Measurements from ENCODE around the gene METTL26. TPM values are rescaled to one million over a fixed set of nuclear protein-coding genes. Genes with fewer than 3 reads are reported as not detected.

The METTL26 gene
- polyA plus RNA-seq, 1 experiment: 105 TPM

DNA sequence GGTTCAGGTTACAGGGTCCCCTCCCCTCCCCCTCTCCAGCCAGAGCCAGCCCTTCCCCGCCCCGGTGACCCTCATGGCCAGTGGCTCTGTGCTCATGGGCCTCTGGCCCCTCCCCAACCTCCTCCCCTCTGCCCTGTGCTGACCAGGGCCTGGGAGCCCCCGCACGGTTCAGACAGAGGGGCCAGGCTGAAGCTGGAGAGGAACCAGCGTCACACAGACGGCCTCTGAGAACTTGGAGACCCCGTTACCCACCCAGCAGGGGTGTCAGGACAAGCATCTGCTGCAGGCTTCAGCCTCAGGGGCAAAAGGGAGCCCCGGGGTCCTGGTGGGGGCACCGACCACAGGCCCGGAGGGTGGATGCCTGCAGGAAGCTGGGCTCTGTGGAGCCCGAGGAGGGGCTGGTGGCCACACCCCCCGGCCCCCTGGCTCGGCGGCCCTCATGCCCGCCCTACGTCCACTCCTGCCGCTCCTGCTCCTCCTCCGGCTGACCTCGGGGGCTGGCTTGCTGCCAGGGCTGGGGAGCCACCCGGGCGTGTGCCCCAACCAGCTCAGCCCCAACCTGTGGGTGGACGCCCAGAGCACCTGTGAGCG lies 5.2 kb downstream of the METTL26 start, which contains the start of gene WFIKKN1:
Gene WFIKKN1, plus strand, starts transcription at position 171 of the 591 bp plus-strand sequence. Its CDS starts 269 bp downstream, at position 440.
- ChIA-PET CTCF (no interaction called here), POLR2A (no interaction called here)
- DNase-seq (ENCODE audit: low read depth): no peak
- Histone ChIP-seq H3K36me3 (ENCODE audit: control insufficient read depth, insufficient read depth, low read length) (peaks cover 17% of the 10 kb centered on the region), H3K27me3 (ENCODE audit: control insufficient read depth, insufficient read depth, low read length) (no peaks in the 10 kb centered on the region), H3K4me3 (ENCODE audit: low read depth, low read length) (no peak within 1 kb of the TSS)
- TF ChIP-seq, protein P1, sequence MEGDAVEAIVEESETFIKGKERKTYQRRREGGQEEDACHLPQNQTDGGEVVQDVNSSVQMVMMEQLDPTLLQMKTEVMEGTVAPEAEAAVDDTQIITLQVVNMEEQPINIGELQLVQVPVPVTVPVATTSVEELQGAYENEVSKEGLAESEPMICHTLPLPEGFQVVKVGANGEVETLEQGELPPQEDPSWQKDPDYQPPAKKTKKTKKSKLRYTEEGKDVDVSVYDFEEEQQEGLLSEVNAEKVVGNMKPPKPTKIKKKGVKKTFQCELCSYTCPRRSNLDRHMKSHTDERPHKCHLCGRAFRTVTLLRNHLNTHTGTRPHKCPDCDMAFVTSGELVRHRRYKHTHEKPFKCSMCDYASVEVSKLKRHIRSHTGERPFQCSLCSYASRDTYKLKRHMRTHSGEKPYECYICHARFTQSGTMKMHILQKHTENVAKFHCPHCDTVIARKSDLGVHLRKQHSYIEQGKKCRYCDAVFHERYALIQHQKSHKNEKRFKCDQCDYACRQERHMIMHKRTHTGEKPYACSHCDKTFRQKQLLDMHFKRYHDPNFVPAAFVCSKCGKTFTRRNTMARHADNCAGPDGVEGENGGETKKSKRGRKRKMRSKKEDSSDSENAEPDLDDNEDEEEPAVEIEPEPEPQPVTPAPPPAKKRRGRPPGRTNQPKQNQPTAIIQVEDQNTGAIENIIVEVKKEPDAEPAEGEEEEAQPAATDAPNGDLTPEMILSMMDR (IDR thresholded peaks at IDR 0.05; ENCODE audit: insufficient read depth, low read depth, low read length): no peak

DNA sequence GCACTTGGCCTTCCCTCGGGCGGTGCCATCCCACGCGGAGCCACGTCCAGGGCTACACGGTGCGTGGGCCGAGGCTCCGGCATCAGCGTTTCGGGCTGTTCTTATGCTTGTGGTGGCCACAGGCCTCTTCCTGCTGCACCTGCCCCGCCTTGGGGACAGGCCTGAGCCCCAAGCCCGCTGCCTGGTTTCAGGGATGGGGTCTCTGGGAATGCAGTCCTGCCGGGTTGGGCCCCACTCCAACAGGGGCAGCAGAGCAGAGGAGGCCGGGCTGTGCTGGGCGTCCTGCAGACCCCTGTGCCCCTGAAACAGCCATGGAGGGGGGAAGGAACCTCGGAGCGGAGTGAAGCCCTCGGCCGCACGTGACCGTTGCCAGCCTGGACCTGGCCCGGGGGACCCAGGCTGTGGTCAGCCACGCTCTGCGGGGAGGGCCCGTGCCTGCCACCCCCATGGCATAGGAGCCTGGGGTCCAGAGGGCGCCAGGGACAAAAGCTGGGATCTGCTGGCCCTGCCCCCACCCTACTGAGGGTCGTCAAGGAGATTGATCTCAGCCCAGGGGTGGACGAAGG lies 5.8 kb downstream of the METTL26 start:
- Histone ChIP-seq H3K36me3 (ENCODE audit: control insufficient read depth, insufficient read depth, low read length) (peaks cover 17% of the 10 kb centered on the region), H3K27me3 (ENCODE audit: control insufficient read depth, insufficient read depth, low read length) (no peaks in the 10 kb centered on the region), H3K4me3 (ENCODE audit: low read depth, low read length) (no peak overlapping the region)
- CTCF ChIA-PET: no interaction called here
- no peak for DNase-seq (ENCODE audit: low read depth)
- POLR2A ChIA-PET: no interaction called here
- TF ChIP-seq, protein P1 (IDR thresholded peaks at IDR 0.05; ENCODE audit: insufficient read depth, low read depth, low read length): no peak

DNA sequence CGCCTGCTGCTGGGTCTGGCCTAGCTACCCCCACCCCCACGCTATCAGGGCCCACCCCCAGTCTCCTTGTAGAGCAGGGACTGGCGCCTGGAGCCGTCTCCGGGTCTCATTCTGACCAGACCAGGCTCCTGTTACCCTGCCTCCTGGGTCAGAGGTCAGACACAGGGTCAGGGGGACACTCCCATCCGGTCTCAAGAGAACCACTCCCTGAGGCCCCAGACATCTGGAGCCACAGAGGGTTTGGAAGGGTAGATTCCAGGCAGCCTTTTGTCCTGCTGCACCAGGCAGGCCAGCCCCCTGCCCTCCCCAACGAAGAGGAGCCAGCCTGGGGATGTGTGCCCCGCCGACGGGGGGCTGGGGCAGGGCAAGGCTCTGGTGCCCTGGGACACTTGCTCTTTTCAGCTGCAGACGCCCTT lies 6.3 kb downstream of the METTL26 start:
- H3K27me3 ChIP-seq (ENCODE audit: control insufficient read depth, insufficient read depth, low read length): no peaks in the 10 kb centered on the region
- CTCF ChIA-PET: no interaction called here
- DNase-seq (ENCODE audit: low read depth): no peak
- POLR2A ChIA-PET: no interaction called here
- H3K4me3 ChIP-seq (ENCODE audit: low read depth, low read length): no peak overlapping the region
- TF ChIP-seq, protein P1 (IDR thresholded peaks at IDR 0.05; ENCODE audit: insufficient read depth, low read depth, low read length): no peak
- H3K36me3 ChIP-seq (ENCODE audit: control insufficient read depth, insufficient read depth, low read length): peaks cover 17% of the 10 kb centered on the region

DNA sequence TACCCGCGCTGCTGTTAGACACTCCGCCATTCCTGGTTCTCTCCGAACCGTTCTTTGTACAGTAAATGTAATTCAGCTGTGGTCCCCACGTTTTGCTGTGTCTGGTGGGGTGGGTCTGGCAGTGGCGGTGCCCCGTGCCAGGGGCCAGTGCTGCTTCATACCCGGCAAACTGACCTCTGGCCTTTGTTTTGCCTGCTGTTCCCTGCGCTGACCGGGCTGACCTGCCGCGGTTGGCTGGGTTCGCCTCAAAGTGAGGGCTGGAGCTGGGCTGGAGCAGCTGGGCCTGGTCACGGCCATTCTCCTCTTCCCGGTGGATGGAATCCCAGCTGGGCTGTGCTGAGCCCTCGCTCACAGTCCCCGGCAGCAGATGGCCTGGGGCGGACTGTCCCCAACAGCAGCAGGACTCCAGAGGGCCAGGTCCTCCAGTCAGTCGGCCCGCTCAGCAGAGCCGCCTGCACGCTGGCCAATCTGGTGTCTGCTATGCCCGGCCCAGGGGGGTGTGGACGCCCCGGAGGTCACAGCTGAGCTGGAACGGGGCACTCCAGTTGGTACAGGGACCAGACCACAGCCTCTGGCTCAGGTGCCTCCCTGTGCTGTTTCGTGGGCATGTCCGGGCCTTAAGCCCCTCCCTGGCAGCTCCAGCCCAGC lies 6.8 kb downstream of the METTL26 start:
- no peak for DNase-seq (ENCODE audit: low read depth)
- H3K27me3 ChIP-seq (ENCODE audit: control insufficient read depth, insufficient read depth, low read length): no peaks in the 10 kb centered on the region
- H3K4me3 ChIP-seq (ENCODE audit: low read depth, low read length): no peak overlapping the region
- CTCF ChIA-PET: no interaction called here
- H3K36me3 ChIP-seq (ENCODE audit: control insufficient read depth, insufficient read depth, low read length): peaks cover 17% of the 10 kb centered on the region
- POLR2A ChIA-PET: no interaction called here
- TF ChIP-seq, protein P1 (IDR thresholded peaks at IDR 0.05; ENCODE audit: insufficient read depth, low read depth, low read length): no peak

DNA sequence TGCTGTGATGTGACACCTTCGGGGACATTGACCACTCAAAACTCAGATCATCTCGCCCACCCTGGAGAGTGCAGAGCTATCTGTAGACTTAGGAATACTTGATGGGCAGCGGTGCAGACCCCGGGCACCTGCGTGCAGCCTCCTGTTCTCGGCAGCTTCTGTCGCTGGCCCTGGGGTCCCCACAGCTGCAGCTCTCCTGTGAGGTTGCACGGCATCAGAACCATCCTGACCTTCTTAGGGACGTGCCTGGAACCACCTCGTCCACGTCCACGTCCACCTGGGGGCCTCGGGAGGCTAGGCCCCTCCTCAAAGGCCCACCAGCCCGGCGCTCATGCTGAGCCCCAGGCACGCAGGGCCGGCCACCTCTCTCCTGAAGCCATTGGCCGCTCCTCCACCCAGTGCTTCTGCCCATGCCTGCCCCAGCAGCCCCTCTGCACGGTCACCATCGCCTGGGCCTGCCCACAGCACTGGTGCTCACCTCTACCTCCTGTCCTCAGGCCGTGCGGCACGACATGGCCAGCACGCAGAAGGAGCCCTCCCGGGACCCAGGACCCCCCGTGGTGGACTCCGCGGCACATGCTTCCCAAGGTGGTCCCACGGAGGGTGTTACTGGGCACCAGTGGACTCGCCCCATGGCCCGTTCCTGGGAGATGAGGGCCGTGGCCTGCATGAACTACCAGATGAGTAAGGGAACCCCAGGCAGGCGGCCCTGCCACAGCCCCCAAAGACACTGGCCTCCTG lies 7.6 kb downstream of the METTL26 start:
- Histone ChIP-seq H3K27me3 (ENCODE audit: control insufficient read depth, insufficient read depth, low read length) (no peaks in the 10 kb centered on the region), H3K4me3 (ENCODE audit: low read depth, low read length) (no peak overlapping the region), H3K36me3 (ENCODE audit: control insufficient read depth, insufficient read depth, low read length) (peaks cover 12% of the 10 kb centered on the region)
- ChIA-PET POLR2A (no interaction called here), CTCF (no interaction called here)
- TF ChIP-seq, protein P1 (IDR thresholded peaks at IDR 0.05; ENCODE audit: insufficient read depth, low read depth, low read length): no peak
- DNase-seq (ENCODE audit: low read depth): no peak

Measured in BJ (cell line).